ENCODE measurements around the gene UCP1.

The UCP1 gene, protein sequence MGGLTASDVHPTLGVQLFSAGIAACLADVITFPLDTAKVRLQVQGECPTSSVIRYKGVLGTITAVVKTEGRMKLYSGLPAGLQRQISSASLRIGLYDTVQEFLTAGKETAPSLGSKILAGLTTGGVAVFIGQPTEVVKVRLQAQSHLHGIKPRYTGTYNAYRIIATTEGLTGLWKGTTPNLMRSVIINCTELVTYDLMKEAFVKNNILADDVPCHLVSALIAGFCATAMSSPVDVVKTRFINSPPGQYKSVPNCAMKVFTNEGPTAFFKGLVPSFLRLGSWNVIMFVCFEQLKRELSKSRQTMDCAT

DNA sequence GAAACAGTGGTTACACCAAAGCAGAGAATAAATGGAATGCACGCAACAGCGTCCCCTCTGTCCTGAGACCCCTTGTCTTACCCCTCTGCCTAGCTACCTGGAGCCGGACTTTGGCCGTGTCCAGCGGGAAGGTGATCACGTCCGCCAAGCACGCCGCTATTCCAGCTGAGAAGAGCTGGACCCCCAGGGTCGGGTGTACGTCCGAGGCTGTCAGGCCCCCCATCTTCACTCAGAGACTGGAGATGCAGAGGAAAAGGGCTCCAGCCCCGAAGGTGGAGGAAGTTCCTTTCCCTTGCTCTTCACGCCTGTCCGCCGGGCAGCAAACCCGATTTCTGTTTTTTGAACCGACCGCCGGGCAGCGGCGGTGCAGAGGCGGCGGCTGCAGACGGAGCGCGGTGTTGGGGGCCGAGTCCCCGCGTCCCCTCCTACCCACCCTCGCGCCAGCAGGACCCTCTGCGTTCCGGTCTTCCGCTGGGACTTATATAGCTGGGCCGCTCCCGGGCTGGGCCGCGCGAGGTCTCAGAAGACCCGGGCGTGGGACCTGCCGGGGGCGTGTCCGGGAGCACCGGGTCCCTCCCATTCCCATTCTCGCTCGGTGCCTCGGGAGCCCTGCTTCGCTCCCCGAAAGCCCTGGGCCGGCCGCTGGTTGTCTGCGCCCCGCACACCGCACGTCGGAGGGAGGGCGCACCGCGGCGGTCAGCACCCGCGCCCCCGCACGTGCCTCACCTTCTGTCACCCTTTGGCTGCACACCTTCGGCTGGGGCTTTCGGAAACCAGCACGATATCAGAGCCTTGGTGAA is at the start of gene UCP1:
TSS of gene UCP1 (minus strand) at position 455 of the 800 bp plus-strand sequence. CDS start at position 223, 232 bp downstream.
- DNase-seq (ENCODE audit: low read depth, low spot score): no peak

DNA sequence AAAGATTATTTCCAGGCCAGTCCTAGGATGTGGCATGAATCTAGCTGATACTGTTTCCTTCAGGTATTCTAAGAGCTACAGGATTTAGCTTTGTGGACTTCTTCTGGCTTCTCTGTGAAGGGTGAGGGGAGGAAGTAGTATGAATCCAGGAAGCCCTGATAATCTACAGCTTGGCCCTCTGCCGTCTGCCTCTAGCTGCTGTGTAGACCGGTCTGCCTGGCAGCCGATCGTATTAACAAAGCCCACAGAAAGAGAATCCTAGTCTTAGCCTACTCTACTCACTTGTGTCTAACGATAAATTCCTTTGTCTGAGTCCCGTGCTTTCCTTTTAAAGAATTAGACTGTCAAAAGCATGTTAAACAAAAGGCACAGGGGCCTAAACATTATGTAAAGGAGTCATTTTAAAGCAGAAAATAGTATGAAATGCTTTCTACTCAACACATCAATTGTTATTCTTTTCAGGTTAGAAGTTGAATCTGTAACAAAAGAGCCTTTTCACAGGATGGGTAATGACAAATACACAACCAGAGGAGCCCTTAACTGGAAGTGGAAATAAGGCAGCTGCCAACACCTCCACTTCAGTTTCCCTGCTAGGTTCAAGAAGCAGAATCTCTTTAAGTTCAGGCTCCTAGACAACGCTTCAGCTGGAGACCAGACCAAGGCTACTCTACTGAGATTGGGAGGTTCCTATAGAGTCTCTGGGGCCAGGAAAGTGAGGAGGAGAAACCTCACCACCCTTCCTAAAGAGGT is 48.9 kb upstream of the UCP1 start:
- DNase-seq (ENCODE audit: low read depth, low spot score): no peak

DNA sequence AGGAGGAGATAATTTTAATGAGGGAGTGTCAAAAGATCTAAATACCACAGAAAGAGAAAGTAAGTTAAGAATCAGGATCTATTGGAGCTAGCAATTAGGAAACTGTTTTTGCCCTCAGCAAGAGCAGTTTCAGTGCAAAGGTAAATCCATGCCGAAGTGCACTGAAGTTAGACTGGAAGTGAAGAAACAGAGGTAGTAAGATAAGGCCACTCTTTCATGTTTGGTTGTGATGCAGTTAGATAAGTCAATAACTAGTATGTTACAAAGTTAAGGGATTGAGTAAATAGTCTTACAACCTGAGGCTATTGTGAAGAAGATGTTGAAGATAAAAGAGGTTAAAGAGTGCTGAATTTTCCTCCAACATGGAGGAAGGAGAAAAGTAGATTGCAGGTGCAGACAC is 46.7 kb upstream of the UCP1 start:
- no peak for DNase-seq (ENCODE audit: low read depth, low spot score)

DNA sequence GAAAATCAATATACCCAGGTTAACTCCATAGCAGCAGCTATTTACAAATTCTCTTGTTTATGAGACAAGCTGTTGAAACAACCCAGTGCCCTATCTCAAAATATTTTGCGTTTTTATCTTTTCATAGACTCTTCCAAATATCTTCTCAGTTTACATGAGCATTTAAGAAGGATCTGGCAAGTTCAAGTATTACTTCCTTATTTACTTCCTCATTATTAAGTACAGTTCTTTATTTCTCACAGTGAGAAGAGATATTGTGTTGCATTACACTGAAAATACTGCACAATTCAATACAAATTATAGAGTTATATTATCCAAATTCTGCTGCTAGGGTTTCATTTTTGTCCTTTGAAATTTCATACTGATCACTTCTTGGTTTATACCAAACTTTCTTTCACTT is 43.6 kb upstream of the UCP1 start:
- no peak for DNase-seq (ENCODE audit: low read depth, low spot score)

DNA sequence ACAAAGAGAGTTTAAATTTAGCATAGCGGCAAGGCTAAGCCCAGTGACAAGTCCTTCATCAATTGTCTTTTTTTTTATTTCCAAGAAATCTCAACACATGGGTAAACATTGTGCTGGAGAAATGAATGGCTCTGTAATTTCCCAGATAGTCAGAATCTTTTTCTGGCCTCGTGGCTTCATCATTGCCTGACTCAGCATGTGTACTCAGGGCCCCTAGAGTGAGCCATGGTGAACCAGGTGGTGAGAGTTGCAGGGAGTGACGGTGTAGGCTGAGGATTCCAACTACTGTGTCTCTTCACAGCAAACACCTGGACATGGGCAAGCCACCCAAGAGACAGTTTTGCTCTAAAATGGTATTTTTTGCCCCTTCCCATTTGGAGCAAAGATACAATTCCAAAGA is 43.1 kb upstream of the UCP1 start:
- no peak for DNase-seq (ENCODE audit: low read depth, low spot score)

DNA sequence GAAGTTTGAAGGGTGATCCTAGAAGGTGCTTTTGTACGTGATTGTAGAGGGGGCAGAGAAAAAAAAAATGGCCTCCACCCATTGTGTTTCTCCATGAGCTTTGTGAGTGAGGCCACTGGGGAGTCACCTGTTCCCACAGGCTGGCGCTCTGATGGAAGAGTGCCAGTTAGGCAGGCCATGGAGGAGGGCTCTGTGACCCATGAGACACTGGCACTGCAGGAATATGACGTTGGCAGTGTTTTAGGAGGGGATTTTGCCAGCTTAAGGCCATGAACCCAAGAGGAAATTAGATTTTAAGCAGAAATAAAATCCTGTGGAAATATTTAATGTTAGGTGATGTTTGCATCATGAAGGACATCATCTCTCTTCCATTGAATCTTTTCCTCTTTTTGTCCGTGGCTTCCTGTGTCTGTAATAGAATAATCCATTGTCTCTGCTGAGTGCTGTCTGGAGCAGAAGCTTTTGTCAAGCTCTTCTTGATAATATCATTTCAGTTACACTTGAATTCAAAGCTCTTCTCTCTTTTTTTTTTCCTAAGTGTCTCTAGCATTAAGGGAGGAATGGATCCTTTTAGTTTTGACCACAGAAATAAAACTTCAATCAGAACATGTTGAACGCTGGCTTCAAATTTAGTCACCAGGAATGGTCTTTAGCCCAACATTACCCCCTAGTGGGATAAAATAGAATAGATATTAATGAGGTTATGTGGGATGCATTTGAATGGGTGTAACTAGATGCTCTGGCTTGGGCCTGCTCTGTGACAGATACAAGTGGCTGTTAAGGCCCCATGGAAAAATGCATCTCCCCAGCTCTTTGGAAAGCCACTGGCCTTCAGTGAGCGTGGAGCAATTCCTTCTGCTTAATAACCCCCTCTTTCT is 41.0 kb upstream of the UCP1 start:
- peak; percentile 10 for DNase-seq (ENCODE audit: low read depth, low spot score)

DNA sequence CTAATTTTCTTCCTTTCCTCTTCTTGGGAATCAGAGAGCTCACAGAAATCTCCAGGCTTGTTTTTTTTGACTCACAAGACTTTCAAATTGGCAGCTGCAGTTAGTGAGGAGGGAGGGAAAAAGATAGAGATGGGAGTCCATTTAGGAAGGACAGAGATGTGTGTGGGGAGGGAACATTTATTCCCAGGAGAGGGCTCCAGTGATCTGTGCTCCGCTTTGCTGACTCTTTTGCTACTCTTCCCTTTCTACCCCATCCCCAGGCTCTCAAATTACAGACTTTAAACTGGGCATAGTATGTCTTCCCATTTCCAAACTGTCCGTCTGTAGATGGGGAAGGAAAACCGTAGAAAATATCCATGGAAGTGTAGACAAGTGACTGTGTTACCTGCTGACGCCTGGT is 39.1 kb upstream of the UCP1 start:
- no peak for DNase-seq (ENCODE audit: low read depth, low spot score)

DNA sequence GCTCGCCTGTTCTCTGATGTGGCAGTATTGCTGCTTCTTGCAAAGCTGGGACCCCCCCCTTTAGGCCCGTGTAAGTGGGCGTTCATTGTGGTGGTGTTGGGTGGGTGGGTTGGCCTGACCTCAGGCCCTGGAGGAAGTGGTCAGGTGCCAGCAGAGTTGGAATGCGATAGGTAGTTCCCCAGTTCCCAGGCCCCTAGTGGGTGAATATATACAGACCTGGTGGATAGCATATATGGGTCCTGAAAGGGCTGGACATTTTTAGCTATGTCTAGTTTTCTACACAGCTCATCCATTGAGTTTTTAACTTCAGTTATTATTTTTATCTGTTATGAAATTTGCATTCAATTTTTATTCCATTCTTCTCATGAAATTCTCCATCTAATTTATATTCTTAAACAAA is 35.8 kb upstream of the UCP1 start:
- DNase-seq (ENCODE audit: low read depth, low spot score): no peak

DNA sequence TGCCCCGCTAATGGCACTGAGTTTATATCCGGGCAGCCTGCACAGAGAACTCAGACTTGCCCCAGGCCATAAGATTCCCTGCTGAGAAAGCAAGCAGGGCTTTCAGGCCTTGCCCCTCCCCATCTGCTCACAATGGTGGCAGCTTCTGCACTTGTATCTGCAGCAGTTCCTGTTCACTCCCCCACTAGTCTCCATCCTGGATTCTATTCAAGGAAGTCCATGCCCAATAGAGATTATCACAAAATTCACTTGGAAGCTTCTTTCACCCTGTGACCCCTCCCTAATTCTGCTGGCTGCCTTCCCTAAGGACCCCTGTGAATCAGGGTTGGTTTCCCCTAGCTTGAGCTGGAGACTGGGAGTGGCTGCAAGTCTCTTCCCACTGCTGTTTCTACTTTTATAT is 34.5 kb upstream of the UCP1 start:
- no peak for DNase-seq (ENCODE audit: low read depth, low spot score)

DNA sequence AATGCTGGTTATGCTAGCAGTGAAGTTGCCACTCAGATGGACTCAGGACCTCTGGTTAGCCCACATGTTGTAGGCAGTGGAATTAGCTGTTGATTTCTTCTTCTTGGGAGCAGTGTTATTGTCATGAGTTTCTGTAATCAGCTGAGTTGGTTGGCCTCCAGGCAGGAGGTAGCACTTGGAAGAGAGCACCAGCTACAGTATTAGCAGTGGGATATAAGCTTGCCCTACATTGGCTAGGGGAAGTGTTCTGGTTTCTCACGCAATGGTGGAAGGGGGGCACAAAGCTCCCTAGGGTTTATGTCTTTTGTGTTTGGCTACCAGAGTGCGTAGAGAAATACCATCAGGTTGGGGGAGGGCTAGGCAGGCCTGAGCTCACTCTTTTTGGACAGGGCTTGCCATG is 34.0 kb upstream of the UCP1 start:
- no peak for DNase-seq (ENCODE audit: low read depth, low spot score)

DNA sequence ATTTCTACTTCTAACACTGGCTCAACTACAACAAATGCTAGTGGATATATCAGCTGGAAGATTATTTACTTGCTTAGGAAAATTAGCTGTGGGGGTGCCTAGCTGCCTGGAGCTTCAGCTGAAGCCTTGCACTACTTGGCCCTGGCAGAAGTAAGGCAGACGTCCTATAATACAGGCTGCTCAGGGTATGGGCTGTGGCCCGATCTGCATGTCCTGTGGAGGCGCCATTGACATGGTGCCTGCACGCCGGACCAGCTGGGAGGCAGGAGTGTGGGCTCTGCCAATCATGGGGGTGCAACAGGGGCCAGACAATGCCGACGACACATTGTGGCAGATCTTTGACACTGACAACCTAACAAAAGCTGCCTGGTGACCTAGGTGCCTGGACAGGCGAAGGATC is 31.6 kb upstream of the UCP1 start:
- no peak for DNase-seq (ENCODE audit: low read depth, low spot score)

DNA sequence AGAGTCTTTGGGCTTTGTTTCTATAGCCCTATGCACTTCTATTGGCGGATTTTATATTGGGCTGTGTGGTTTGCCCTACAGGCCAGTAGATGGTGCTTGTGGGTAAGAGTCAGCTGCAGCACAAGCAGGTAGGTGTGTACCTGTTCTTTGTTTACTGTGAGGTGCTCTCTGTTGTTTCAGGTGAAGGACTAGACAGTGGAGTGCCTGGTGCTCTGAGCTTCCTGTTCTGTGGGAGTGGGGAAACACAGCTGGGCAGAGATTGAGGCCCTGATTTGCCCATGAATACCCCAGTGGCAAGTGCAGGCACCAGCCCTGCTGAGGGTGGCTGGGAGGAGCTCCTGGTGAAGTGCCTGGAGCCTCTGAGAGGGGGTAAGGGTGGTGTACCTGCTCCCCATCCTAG is 26.3 kb upstream of the UCP1 start:
- no peak for DNase-seq (ENCODE audit: low read depth, low spot score)

DNA sequence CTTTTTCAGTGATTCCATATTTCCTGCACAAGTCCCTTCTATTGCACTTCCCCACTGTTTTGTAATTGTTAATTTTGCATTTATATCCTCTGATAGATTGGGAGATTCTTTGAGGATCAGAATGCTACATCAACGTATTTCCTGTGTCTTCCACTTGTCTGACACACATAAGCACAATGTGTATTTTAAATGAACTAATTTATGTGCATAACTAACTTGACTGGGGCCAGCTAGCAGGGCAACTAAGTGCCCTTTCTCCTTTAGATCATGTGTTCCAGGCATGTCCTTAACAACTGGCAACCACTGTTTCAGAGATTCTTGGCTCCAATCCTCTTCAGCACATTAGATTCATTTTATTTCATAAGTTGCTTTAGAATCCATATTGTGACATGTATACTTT is 15.7 kb upstream of the UCP1 start:
- DNase-seq (ENCODE audit: low read depth, low spot score): no peak

DNA sequence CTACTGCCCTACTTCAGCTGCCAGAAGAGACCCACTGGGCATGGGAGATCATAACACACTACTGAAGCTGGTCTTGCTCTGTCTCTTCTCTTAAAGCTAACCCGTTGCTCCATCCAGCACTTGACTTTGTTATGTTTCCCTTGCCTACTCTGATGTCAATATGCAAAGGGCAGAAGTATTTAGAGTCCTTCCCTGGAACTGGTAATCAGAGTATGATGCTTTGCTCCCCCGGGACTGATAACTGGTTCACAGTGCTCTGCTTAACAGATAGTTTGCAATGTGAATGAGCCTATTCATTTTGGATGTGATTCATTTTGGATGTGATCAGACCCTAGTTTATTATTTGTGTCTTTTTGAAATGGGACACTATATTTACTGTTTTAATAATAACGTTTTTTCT is 12.3 kb upstream of the UCP1 start:
- DNase-seq (ENCODE audit: low read depth, low spot score): no peak

DNA sequence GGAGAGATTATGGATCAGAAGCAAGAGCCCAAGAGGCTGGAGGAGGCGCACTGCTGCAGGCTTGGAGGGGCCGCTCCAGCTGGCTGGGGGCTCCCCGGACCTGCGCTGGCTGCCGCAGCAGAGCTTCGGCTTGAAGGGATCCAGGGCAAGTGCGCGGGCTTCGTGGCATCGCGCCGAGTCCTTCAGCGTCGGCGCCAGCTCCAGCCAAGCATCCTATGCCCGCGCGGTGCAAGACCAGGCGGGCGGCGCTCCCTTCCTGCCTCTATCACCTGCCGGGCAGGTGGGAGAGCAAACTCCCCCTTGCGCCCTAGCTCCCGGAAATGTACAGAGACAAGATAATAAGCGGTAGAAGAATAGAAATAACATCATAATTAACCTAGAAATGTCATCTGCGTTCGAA is 10.5 kb upstream of the UCP1 start:
- no peak for DNase-seq (ENCODE audit: low read depth, low spot score)

DNA sequence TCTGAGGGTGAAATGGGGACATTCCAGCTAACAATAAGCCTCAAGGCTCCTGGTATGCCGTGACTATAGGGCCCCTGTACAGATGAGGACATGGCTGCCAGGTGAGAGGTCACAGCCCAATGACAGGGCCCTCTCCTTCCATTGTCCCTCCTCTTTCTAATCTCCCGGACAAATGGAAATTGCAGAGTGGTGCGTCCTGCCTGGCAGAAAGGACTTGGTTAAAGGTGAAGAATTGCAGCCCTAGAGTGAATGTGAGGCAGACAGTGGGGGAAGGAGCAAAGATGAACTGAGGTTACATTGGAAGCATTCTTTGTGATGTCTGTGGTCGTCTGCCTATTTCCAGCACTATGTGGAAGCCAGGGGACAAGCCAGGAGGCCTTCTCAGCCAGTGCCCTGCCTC is 6.7 kb upstream of the UCP1 start:
- no peak for DNase-seq (ENCODE audit: low read depth, low spot score)

DNA sequence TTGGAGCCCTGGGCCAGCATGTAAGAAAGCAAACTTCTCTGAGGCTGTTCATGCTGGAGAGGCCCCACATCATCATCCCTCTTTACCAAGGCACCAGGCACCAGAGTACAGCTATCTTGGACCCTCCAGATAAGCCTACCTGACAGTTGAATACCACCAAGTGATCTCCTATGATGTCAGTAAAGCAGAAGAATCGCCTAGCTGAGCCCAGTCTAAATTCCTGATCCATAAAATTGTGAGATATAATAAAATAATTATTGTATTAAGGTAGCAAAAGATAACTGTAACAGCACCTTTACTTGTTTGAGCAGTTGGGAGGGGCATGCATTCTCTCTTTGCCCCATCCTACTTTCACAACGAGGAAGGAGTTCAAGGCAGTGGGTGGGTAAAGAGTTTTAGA is 2.9 kb upstream of the UCP1 start:
- no peak for DNase-seq (ENCODE audit: low read depth, low spot score)

DNA sequence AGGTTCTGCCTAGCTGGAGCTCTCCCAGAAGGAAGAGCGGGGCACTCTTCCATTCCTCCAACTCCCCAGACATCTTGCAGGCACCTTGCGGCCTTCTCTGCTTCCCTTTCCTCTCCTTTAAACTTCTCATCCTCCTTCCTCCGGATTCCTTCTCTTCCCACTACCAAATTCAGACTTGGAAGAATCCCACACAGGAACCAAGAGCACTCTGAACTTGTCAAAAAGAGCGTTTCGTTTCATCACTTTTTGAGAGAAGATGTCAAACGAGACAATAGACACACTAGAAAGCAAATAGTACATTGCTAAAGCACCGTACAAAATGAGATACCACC is 512 bp upstream of the UCP1 start:
- no peak for DNase-seq (ENCODE audit: low read depth, low spot score)

DNA sequence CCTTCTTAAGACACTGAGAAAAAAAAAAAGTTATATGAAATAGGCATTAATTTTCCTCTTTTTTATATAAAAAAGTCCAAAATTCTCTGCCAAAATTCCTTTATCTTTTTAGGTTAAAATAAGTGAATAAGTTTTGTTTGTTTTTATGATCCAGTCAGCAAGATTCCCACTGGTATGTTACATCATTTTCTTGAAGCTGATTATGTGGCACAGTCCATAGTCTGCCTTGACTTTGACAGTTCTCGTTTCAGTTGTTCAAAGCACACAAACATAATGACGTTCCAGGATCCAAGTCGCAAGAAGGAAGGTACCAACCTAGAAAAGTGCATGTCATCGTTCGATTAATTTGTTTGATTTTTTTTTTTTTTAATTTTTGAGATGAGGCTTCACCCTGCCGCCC is 9.1 kb downstream of the UCP1 start:
- no peak for DNase-seq (ENCODE audit: low read depth, low spot score)

DNA sequence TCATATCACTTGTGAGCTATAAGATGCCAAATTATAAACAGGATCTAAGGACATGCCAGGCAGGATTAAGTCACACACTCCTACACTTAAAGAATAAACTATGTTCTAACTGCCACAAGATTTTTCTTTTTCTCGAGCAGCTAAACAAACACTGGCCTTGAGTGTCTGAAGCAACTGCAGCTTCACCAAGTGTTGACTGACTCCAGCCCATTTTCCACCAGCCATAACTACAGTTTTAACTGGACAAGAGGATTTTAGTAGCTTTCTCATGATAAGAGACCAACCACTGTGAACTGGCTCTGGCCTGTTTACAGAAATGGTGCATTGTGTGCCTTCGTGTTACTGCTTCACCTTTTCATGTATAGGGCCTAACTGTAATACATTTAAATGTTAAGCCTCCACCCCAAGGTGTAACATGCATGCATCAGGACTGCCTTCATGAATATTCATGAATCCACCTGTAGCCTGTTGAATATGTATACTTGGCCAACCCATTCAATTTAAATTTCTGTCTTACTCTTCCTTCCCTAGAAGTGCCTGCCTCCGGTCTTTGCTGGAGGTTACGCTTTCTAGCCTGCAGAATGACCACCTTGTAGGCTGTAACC is 10.8 kb downstream of the UCP1 start:
- no peak for DNase-seq (ENCODE audit: low read depth, low spot score)

DNA sequence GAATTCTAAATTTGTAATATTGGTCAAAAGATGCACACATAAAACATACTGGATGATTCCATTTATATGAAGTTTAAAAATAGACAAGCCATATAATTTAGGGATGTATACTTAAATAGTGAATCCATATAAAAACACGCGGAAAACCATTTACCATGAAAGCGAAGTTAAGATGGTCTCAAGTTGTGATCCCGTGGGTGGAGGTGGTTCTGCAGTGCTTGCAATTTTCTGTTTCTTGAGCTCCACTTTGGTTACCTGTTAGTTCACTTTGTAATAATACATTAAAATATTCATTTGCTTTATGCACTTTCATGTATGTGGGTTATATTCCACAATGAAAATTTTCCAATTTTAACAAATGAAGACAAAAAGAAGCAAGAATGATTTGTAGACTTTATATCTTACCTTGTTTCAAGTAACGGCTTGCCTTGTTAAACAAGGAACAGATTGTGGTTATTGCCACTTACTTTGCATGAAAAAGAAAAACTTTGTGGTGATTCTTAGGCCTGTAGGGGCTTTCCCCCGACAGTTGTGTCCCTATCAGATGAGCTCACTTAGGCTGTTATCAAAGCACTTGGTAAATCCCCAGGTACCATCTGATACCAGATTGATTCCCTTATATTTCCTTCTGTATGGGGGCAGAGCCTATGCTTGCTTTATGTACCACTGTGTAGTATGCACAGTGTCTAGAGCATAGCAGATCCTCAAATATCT is 12.2 kb downstream of the UCP1 start:
- no peak for DNase-seq (ENCODE audit: low read depth, low spot score)

Data from smooth muscle cell of the brain vasculature (primary cell).